Measurements from ENCODE around the gene EXD3. TPM values are rescaled to one million over a fixed set of nuclear protein-coding genes. Genes with fewer than 3 reads are reported as not detected.

Gene EXD3
- total RNA-seq, 2 experiments from 2014 or later, result 17.9 to 18.1 TPM

- ChIA-PET POLR2A (no interaction called here), CTCF (no interaction called here)
- Mint-ChIP-seq H3K4me1 (no peaks in the 10 kb centered on the region), H3K4me3 (no peak overlapping the region), H3K9me3 (peaks cover 9% of the 10 kb centered on the region), H3K36me3 (ENCODE audit: low read depth) (no peaks in the 10 kb centered on the region), H3K27ac (no peak overlapping the region), H3K27me3 (no peaks in the 10 kb centered on the region)
- DNase-seq, result no peak
Measured at GRCh38 chr9:137374131-137374845, 48.7 kb downstream of the EXD3 start.

- H3K36me3 Mint-ChIP-seq (ENCODE audit: low read depth), result no peaks in the 10 kb centered on the region
- H3K9me3 Mint-ChIP-seq, result peaks cover 8% of the 10 kb centered on the region
- H3K27ac Mint-ChIP-seq, result no peak overlapping the region
- no peak for DNase-seq
- H3K27me3 Mint-ChIP-seq, result no peaks in the 10 kb centered on the region
- no peak overlapping the region for H3K4me3 Mint-ChIP-seq
- ChIA-PET CTCF (no interaction called here), POLR2A (no interaction called here)
- H3K4me1 Mint-ChIP-seq, result no peaks in the 10 kb centered on the region
Measured at GRCh38 chr9:137373611-137373980, 49.4 kb downstream of the EXD3 start.

- Mint-ChIP-seq H3K4me1 (no peaks in the 10 kb centered on the region), H3K36me3 (ENCODE audit: low read depth) (no peaks in the 10 kb centered on the region), H3K27me3 (no peaks in the 10 kb centered on the region), H3K4me3 (no peak overlapping the region), H3K9me3 (peaks cover 4% of the 10 kb centered on the region), H3K27ac (no peak overlapping the region)
- ChIA-PET POLR2A (no interaction called here), CTCF (no interaction called here)
- DNase-seq, result no peak
Measured at GRCh38 chr9:137372693-137373610, 50.0 kb downstream of the EXD3 start.

GRCh38 chr9:137371946-137372651, 50.9 kb downstream of the EXD3 start:
- Mint-ChIP-seq H3K36me3 (ENCODE audit: low read depth) (no peaks in the 10 kb centered on the region), H3K9me3 (peaks cover 4% of the 10 kb centered on the region), H3K4me3 (no peak overlapping the region), H3K27ac (no peak overlapping the region), H3K4me1 (no peaks in the 10 kb centered on the region), H3K27me3 (no peaks in the 10 kb centered on the region)
- POLR2A ChIA-PET, result no interaction called here
- CTCF ChIA-PET, result no interaction called here
- DNase-seq, result no peak

DNA sequence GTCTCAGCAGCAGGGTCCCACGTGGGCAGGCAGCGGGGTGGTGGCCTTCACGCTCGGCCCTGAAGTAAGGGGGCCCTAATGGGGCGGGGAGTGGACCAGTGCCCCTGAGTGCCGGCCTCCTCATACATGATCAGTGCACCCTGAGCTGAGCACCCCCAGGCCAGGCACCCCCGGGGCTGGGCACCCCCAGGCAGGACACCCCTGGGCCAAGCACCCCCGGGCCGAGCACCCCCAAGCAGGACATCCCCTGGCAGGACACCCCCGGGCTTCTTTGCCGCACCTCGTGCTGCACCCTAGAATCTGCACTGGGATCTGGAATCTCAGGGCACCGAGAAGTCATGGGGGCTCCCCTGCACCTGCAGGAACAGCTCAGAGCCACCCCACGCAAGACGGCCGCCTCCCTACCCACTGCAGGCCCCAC, 51.4 kb downstream of the EXD3 start:
- Mint-ChIP-seq H3K36me3 (ENCODE audit: low read depth) (no peaks in the 10 kb centered on the region), H3K9me3 (peaks cover 4% of the 10 kb centered on the region), H3K27me3 (no peaks in the 10 kb centered on the region), H3K27ac (no peak overlapping the region), H3K4me1 (no peaks in the 10 kb centered on the region), H3K4me3 (no peak overlapping the region)
- DNase-seq, result no peak
- CTCF ChIA-PET, result no interaction called here
- POLR2A ChIA-PET, result no interaction called here

- peaks cover 4% of the 10 kb centered on the region for H3K9me3 Mint-ChIP-seq
- H3K4me1 Mint-ChIP-seq, result no peaks in the 10 kb centered on the region
- H3K4me3 Mint-ChIP-seq, result no peak overlapping the region
- H3K36me3 Mint-ChIP-seq (ENCODE audit: low read depth), result no peaks in the 10 kb centered on the region
- ChIA-PET POLR2A (no interaction called here), CTCF (no interaction called here)
- DNase-seq, result no peak
- no peaks in the 10 kb centered on the region for H3K27me3 Mint-ChIP-seq
- no peak overlapping the region for H3K27ac Mint-ChIP-seq
Measured at GRCh38 chr9:137370865-137371520, 52.0 kb downstream of the EXD3 start.

GRCh38 chr9:137369911-137370764, 52.8 kb downstream of the EXD3 start:
- no peaks in the 10 kb centered on the region for H3K36me3 Mint-ChIP-seq (ENCODE audit: low read depth)
- no peak overlapping the region for H3K4me3 Mint-ChIP-seq
- no peak overlapping the region for H3K27ac Mint-ChIP-seq
- peaks cover 8% of the 10 kb centered on the region for H3K9me3 Mint-ChIP-seq
- H3K4me1 Mint-ChIP-seq, result no peaks in the 10 kb centered on the region
- no peaks in the 10 kb centered on the region for H3K27me3 Mint-ChIP-seq
- DNase-seq, result no peak
- ChIA-PET POLR2A (no interaction called here), CTCF (no interaction called here)

- ChIA-PET POLR2A (no interaction called here), CTCF (no interaction called here)
- Mint-ChIP-seq H3K4me1 (no peaks in the 10 kb centered on the region), H3K27me3 (no peaks in the 10 kb centered on the region), H3K27ac (no peak overlapping the region), H3K4me3 (no peak overlapping the region), H3K36me3 (ENCODE audit: low read depth) (no peaks in the 10 kb centered on the region), H3K9me3 (peaks cover 8% of the 10 kb centered on the region)
- no peak for DNase-seq
Measured at GRCh38 chr9:137369061-137369787, 53.7 kb downstream of the EXD3 start.

- Mint-ChIP-seq H3K9me3 (peaks cover 12% of the 10 kb centered on the region), H3K27ac (no peak overlapping the region), H3K27me3 (no peaks in the 10 kb centered on the region), H3K36me3 (ENCODE audit: low read depth) (no peaks in the 10 kb centered on the region), H3K4me3 (no peak overlapping the region), H3K4me1 (no peaks in the 10 kb centered on the region)
- no peak for DNase-seq
- POLR2A ChIA-PET, result no interaction called here
- CTCF ChIA-PET, result no interaction called here
Measured at GRCh38 chr9:137368431-137369035, 54.4 kb downstream of the EXD3 start.

DNA sequence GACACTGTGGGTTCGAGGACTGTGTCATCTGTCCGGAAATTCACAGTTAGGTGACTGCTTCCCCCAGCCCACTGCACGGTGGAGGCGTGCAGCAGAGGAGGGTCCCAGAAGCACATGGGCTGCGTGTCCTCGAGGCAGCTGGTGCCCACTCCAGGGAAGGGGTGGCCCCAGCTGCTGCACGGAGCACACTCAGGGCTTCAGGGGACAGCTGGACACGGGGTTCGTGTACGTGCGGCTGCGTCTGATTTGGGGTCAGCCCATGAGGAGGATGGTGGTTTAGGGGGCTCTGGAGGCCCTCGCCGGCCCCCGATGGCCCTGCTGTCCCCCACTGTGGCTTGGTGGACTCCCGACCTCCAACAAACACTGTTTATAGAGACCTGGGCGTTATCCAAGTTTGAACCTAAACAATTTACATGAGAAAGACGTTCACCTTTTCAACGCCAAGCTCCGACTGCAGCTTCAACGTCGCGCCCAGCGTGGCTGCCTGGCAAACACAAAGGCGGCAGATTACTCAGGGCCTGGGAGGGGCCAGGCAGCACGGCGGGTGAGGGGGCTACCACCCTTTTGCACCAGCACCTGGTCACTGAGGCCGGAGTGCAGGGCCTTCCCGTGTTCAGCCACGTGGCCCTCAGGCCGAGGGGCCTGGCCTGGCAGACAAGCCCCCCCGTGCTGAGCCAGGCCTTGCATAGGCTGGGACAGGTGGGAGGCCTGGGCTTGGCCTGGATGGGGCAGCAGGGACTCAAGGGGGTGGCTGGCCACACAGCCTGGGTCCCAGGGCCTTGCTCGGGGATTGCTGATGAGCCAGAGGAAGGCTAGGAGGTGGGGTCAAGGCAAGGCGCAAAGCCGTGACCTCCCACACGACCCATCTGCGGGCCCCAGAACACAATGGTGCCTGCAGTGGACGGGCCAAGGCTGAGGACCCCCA, 55.2 kb downstream of the EXD3 start:
- Mint-ChIP-seq H3K36me3 (ENCODE audit: low read depth) (no peaks in the 10 kb centered on the region), H3K27me3 (no peaks in the 10 kb centered on the region), H3K9me3 (peaks cover 12% of the 10 kb centered on the region), H3K27ac (no peak overlapping the region), H3K4me3 (no peak overlapping the region), H3K4me1 (no peaks in the 10 kb centered on the region)
- DNase-seq, result no peak
- CTCF ChIA-PET, result no interaction called here
- POLR2A ChIA-PET, result no interaction called here

GRCh38 chr9:137366891-137367381, 56.0 kb downstream of the EXD3 start:
- Mint-ChIP-seq H3K27me3 (no peaks in the 10 kb centered on the region), H3K4me1 (no peaks in the 10 kb centered on the region), H3K4me3 (no peak overlapping the region), H3K27ac (no peak overlapping the region), H3K9me3 (peaks cover 16% of the 10 kb centered on the region), H3K36me3 (ENCODE audit: low read depth) (no peaks in the 10 kb centered on the region)
- no peak for DNase-seq
- ChIA-PET CTCF (no interaction called here), POLR2A (no interaction called here)
